NCI-H2227 treated with DMSO at 0.1 percent for 48 hours (cell line): ENCODE data around the gene DNAJC30.

Experiments
- DNase-seq: peaks from one replicate; lab custom pipeline; 2025; lab: John Stamatoyannopoulos, UW

Gene DNAJC30

DNA sequence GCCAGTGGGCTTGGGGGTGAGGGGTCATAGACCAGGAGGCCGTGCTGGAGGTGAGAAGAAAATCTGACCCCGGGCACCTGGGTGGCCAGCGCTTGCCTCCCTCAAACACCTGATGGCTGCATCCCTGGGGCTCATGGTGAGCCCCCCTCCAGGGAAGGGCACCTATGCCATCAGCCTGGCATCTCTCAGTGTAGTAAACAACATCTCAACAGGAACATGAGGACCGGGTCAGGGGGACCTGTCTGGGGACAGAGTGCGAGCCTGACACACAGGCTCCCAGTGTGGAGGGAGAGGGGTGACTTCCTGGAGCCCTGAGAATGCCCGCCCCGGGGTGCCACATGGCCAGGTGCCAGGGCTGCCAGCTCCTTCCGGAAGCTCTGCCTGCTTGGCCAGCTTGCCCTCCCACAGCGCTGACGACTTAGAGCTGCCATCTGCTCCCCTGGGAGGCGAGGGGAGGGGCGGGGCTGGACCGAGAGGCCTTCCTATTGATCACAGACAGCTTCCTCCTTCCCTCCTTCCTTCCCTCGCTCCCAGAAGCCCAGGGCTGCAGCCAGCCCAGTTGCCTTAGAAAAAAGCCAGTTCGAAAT is 23.9 kb upstream of the DNAJC30 start:
- no peak for DNase-seq

DNA sequence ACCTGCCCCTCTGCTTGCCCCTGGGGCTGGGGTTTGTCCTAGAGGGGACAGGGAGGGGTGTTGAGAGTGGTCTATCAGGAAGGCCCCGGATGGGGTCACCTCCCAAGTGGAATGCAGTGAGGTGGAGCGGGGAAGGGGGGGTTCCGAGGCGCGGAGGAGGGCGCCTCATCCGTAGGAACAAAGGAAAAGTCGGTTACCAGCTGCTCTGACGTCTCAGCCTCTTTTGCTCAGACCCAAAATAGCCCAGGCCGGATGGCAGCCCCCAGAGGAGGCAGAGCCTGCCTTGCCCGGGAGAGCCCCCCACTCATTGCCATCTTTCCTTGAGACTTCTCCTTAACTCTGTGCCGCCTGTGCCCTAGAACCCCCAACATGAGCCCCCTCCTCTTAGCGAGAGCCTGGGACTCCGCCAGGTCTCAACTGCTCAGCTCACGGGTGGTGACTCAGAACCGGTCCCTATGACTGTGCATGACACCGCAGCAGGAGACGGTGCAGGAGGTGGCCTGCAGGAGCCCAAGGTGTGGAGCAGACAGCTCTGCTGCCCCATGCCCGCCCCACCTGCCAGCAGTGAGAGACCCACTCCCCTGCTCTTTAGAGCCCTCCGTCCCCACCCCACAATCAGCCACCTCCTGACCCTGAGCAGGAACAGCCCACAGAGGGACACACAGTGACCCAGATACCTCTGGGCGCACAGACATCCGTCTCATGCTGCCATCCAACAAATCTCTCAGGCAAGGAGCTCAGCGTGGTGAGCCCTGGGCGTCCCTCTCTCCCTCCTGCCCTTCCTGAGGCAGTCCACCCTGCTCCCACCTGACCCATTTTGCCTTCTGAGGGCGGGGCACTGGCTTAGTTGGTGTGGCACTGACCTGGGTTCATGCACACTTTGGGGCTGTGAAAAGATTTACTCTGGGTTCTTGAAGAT is 23.1 kb upstream of the DNAJC30 start:
- no peak for DNase-seq

DNA sequence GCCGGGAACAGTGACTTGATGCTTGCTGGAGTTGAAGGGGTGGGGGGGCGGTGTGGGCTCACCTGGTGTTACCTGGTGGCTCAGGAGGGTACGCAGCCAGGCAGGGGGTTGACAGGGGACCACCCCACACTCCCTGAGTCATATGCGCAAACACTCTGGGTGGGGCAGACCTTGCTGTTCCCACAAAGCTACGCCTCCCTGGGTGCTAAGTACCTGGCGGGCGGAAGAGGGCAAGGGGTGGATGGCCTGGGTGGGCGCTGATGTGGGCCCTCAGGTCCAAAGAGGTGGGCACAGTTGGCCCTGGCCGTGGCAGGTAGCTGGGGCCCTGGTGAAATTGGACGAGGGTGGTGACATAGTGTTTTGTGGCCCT is 22.3 kb upstream of the DNAJC30 start:
- DNase-seq = no peak

DNA sequence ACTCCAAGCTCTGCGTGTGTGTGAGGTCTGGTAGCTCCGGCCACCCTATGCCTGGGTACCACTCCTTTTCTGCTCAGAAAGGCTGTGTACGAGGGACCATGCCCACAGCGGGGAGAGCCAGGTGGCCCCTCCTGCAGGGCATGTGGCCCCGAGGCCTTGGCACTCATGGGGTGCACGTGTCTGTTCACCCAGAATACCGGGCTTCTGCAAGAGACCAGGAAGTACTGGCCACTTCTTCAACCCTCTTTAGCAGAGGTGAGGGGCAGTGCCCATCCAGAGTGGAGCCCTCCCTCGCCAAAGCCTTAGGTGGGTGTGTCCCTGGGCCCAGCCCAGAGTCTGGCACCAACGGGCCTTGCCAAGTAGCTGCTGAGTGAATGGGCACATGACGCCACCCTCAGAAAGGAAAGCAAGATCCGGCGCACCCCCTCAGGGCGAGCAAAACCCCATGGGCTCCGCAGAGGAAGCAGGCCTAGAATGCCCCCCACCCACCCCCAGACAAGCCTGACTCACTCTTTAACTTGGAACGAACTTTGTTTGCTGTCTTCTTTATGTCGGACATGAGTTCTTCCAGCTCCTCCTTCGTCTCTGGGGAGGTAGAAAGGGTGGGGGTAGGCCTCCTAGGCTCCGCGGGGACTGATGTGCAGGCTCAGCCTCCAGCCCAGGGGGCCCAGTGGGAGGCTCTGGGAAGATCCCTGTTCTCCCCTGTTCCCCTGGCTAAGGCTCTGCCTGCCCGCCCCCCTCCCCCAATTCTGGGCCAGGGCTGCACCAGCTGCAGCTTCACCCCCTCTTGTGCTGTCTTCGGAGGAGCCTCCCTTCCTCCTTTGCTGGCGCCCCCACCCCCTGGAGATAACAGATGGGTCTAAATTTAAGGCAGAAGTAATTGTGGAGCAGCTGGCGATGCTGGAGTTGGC is 21.6 kb upstream of the DNAJC30 start:
- peak; percentile 13 for DNase-seq

DNA sequence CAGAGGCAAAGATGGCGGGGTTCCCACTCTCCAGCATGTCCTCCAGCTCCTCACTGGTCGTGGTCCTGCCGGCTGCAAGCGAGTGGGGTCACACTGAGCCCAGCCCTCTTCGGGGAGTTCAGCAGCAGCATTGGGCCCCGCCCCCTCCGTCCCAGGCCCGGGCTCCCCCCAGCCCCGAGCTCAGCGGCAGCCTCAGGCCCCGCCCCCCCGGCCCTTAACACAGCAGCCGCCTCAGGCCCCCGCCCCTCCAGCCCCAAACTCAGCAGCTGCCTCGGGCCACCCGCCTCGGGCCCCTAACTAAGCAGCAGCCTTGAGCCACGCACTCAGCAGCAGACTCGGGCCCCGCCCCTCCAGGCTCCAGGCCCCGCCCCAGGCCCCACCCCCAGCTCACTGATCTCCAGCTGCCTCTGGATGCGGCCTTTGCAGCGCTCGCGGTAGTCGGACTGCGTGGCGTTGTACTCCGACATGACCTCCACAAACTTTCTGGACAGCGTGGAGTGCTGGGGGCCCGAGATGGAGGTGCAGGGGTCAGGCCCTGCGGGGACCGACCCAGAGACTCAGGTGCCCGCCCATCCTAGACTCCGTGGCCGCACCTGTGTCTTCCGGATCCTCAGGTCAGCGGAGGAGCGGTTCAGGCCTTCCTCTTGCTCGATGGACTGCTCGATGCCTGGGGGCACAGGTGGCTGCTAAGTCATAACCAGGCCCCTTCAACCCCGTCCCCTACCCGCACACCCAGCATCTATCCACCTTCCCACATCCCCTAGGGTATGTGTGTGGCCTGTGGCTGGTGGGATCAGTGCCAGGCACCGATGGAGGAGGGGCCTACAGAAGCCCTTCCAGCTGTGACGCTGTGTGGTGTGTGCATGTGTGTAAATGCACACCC is 20.7 kb upstream of the DNAJC30 start:
- DNase-seq = no peak

DNA sequence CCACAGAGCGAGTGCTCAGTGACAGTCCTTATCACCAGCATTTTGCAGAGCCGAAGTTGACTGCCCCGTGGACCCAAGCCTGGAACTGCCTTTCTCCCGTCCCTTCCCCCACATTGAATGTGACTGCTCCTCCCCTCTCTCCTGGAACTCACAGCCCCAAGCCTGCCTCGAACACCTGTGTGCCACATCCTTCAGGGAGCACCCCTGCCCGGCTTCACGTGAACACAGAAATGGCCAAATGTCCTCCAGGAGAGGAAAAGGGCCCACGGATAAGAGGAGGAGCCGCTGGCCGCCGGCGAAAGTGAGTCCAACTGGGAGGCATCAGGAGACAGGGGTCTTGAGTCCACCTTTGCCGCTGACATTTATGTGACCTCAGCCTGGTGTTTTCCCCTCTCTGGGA is 20.0 kb upstream of the DNAJC30 start:
- DNase-seq = no peak

DNA sequence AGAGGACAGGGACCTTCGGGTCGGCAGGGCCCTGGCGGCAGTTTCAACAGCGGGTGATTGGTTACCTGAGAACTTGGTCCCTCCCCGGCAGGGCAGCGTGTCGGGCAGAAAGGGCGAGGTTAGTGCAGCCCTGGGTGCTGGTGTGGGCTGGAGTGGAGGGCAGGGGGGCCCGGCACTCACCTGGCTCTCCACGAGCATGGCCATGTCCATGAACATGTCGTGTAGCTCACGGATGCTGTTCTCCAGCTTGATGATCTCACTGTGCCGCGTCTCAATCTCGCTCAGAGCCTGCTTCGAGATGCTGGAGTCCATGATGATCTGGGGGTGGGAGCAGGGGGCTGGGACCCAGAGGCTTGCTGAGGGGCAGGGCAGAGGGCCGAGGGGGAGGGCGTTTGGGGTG is 19.4 kb upstream of the DNAJC30 start:
- DNase-seq = no peak

DNA sequence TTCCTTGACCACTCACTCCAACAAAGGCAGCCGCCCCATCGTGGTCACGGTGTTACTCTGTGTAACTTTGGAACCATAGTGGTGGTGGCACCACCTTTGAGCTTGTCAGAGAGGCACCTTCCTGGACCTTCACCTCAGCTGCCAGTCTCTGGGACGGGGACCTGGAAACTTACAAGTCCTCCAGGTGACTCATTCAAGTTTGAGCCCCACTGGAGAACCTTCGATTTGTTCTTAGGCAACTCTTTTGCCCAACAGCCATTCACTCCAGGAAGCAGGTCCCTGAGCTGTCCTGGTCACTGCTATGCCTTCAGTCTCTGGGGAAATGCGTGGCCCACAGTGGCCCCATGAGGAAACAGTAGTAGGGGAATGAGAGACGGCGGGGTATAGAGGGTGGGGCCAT is 19.0 kb upstream of the DNAJC30 start:
- no peak for DNase-seq

DNA sequence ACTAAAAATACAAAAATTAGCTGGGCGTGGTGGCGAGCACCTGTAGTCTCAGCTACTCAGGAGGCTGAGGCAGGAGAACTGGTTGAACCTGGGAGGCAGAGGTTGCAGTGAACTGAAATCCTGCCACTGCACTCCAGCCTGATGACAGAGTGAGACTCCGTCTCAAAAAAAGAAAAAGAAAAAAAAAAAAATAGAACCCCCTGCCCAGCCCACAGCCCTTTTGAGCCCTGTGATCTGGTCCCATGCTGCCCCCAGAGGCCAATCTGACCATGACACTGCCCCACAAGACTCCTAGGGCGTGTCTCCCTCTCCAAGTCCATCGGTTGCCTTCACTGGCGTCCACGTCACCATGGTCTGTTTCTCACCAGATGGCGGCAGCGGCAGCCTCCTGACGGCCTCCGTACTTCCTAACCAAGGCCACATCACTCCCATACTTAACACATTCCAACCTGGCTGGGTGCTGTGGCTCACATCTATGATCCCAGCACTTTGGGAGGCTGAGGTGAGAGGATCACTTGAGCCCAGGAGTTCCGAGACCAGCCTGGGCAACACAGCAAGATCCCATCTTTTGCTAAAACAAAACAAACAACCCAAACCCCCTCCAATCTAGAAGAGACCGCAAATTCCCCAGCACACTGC is 18.2 kb upstream of the DNAJC30 start:
- no peak for DNase-seq

DNA sequence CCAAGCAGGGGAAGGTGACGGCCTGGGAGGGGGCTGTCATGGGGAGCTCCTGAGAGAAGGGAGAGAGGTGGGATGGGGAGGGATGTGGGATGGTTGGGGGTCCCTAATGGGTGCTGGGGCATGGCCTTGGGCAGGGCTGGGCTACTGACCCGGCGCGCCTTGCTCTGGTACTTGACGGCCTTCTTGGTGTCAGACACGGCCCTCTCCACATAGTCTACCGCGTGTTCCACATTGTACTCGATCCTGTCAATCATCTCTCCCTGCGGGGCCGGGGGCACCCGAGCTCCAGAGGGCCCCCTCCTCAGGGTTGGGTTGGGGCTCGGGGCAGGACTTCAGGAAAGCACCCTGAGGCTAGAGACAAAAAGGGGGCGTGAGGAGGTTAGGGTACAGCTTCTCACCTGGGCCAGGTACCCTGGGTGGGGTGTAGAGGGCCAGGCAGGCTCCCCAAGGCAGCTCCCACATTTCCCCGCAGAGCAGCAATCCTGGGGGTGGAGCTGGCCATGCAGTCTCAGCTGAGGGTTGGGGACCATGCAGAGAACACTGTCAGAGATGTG is 17.4 kb upstream of the DNAJC30 start:
- DNase-seq = no peak

DNA sequence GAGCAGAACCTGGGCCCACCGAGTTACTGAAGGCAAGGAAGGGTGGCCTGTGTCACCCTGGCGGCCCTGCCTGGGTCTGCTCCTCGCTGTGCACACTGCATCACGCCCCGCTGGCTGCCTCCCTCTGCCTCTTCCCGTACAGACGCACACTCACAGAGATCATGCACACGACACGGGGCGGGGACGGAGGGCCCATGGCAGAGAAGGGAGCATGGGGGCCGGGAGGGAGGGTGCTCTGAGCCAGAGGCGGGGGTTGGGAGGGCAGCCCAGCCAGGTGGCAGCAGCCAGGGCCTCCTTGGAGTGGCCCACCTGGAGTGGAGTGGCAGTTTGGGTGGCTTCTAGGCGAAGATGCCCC is 16.8 kb upstream of the DNAJC30 start:
- no peak for DNase-seq

DNA sequence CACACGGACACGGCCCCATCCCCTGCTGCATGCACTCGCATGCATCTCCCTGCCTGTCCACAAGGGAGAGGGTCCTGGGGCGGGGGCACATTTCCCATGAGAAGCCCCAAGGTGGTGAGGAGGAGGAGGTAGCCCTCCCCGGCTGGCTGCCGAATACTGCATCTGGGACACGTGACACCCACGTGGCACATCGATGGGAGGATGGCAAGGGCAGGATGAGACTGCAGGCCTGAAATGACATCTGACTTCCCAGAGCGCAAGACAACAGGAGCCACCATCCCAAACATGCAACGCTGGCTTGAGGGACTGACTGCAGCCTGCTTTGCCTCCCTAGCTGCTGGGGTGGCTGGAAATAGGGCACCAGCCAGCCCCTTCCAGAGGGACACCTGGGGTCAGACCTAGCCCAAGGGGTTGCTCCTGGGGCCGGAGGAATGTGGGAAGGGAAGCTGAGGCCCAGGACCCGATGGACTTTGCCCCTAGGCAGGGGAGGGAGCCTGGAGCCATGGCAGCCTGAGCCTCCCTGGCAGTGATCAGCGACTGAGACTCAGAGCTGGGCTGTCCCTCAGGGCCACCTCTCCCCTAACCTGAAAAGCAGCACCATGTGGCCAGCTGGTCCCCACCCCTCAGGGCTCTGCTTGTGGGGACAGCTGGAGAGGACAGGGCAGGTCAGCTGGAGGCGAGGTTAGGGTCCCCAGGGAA is 16.3 kb upstream of the DNAJC30 start:
- no peak for DNase-seq

DNA sequence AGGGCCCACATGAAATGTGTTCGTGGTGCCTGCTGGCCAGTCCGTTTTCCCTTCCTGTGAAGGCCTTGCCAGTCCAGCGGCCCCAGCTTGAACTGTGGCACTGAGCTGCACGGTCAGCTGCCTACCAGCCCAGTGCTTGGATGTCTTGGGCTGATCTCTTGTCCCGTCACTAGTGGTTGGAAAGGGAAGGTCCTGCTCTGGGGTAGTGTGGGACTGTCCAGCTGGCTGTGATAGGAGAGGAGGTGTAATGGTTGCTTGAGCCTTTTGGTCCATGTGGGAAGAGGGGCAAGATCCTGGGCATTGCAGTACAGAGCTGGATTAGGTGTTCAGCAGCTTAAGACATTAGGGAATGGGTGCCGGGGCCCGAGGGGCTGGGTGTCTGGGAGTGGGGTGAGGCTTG is 15.2 kb upstream of the DNAJC30 start:
- no peak for DNase-seq

DNA sequence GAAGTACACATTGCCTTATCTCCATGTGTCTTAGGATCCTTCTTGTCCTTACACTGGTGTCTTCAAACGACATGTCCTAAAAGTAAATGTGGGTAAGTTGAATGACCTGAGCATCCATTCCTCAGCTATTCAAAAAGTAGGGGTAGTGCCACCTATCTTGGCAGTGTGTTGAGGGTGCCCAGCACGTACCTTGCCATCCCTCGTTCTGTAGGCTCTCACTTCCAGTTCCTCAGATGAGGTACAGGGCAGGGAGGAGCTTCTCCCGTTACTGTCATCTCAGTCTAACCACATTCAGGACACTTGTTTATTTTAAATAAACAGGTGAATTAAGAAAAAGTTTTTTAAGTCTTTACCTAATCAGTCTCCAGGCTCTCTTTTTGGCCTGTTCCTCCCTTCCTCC is 13.1 kb upstream of the DNAJC30 start:
- DNase-seq = no peak

DNA sequence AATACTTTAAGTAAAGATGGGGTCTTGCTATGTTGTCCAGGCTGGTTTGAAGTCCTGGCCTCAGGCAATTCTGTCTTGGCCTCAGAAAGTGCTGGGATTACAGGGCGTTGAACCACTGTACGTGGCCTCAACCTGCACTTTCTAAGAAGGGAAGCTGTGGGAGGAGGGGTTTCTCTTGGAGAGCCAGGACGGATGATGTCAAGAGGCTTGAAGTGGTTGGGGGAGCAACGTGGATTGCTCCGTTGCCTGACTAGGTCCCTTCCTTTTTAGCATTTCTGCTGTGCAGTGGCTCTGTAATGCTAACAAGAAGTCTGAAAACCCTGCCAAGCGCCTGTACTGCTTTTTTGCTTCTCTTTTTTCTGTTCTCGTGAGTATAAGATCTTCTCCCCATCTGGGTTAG is 7.4 kb upstream of the DNAJC30 start:
- no peak for DNase-seq

DNA sequence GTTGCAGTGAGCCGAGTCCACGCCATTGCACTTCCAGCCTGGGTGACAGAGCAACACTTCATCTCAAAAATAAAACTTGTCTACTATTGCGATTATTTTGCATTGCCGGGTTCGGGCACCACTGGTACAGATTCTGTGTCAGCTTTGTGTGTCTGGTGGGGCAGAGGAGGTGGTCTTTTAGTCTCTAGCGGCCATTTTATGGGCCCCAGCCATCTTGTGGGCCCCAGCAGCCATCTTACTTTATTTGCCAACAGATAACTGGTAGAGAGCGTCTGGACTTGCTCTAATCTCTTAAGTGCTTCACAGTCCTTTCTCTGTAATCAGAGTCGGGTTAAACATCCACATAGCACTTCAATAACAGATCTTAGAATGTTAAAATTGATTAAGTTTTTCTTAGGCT is 5.0 kb upstream of the DNAJC30 start:
- DNase-seq = no peak

DNA sequence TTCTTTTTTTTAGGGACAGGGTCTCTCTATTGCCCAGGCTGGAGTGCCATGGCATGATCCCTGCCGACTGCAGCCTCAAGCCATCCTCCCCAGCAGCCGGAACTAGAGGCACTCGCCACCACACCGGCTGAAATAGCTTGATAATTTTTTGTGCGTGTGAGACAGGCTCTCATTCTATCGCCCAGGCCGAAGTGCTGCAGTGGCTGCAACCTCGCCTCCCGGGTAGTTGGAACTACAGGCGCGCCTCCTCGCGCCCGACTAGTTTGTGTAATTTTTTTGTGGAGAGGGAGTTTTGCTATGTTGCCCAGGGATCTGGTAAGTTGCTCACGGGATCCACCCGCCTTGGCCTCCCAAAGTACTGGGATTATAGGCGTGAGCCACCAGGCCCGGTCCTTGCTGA is 2.1 kb upstream of the DNAJC30 start:
- DNase-seq = no peak

DNA sequence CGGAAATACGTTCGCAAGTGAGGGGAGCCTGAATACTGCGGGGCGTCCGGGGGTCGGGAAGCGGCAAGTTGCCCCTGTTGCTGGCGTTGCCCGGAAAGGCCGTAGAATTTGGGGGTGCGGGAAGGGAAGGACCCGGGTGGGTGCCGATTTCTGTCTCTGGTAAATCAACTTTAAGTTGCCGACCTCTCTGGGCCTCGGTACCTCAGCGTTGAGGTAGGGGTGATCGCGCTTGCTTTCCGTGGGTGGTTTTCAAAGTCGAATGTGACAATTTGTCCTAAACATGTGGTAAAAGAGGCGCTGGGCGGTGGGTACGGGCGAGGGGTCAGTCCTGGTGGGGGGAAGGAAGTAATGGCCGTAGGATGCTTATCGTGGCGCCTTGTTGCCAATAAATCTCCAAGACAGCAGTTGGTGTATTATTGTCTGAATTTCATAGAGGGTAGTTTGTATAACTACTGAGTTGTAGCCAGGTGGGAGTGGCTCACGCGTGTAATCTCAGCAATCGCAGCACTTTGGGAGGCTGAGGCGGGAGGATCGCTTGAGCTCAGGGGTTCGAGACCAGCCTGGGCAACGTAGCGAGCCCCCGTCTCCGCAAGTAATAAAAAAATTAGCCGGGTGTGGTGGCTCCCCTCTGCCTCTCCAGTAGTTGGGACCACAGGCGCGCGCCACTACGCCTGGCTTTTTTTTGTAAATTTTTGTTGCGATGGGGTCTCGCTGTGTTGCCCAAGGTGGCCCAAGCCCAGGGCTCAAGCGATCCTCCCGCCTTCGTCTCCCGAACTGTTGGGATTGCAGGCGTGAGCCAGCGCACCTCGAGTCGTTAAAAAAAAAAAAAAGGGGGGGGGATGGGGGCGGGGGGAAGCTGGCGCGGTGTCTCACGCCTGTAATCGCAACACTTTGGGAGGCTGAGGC is 788 bp upstream of the DNAJC30 start:
- peak; percentile 28 for DNase-seq

DNA sequence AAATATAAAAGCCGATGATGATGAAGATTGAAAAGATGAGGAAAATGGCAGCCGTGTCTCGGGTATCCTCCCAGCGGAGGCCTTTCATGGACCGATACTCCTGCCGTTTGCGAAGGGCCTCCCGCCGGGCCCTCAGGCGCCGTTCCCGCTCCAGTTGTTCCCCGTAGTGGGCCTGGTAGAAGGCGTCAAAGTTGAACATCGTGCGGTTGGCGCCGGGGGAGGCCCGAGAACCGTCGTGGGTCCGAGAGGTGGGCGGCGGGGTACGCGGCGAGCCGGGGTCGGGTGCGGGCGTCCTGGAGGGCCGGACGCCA is 553 bp downstream of the DNAJC30 start:
- no peak for DNase-seq

DNA sequence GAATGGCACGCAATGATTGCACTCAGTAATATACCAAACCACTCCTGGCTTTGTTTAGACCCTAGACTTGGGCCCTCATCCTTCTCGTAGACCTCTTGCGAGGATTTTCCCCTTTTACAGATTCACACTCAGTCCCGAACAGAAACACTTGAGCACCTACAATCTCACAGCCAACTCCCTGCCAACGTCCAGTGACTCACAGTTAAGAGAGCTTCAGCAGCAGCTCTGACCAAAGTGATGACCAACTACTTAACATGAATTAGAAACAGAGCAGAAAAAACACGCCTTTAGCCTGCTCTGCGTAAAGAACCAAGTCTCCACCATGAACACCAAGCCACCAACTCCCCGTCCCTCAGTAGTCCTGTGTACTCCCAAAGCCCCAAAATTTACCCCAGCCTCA is 2.2 kb downstream of the DNAJC30 start:
- no peak for DNase-seq
